Neutrophil (primary cell): ENCODE measurements around the gene TSTD1.

Source experiments
- H3K27ac ChIP-seq: fragments of 200-600 bp; sonication (generic); 2 replicates; pipeline ENCODE4 v1.5.1; 2016; ENCODE audit warnings: mild to moderate bottlenecking, moderate library complexity
- H3K27me3 ChIP-seq: fragments of 200-600 bp; sonication (generic); 2 replicates; pipeline ENCODE4 v1.6.0; 2016; ENCODE audit warnings: mild to moderate bottlenecking
- H3K36me3 ChIP-seq: fragments of 200-600 bp; sonication (generic); 2 replicates; pipeline ENCODE4 v1.5.1; 2017
- H3K4me1 ChIP-seq, 2 experiments: fragments of 200-600 bp in 1 of 2; sonication (generic) in 1 of 2; 1 replicate in 1 of 2; 2 replicates in 1 of 2; pipeline versions ENCODE4 v1.5.1 to v1.6.1; 2013 to 2016; ENCODE audit warnings: low read depth in 1 of 2, low read length in 1 of 2, mild to moderate bottlenecking in 1 of 2, moderate library complexity in 1 of 2; ENCODE audit not compliant: control insufficient read depth in 1 of 2, insufficient read depth in 1 of 2
- H3K4me3 ChIP-seq, 2 experiments: fragments of 200-600 bp in 1 of 2; sonication (generic) in 1 of 2; 1 replicate in 1 of 2; 2 replicates in 1 of 2; pipeline ENCODE4 v1.5.1; 2013 to 2016; ENCODE audit warnings: low read depth in 1 of 2, low read length in 1 of 2, mild to moderate bottlenecking in 1 of 2, moderate library complexity in 1 of 2
- H3K9me3 ChIP-seq: fragments of 200-600 bp; sonication (generic); 2 replicates; pipeline ENCODE4 v1.5.1; 2016
- CTCF ChIP-seq: fragments of 200-600 bp; sonication (generic); IDR thresholded peaks from 2 replicates; pipeline ENCODE4 v1.5.1; 2016; ENCODE audit warnings: antibody characterized with exemption

Gene TSTD1

GRCh38 chr1:161054232-161054631 is 15.5 kb upstream of the TSTD1 start:
- Histone ChIP-seq H3K4me1 (peaks cover 0 to 6% of the 10 kb centered on the region in 2 experiments), H3K27me3 (no peaks in the 10 kb centered on the region), H3K9me3 (no peaks in the 10 kb centered on the region), H3K4me3 (no peak overlapping the region), H3K36me3 (peaks cover 99% of the 10 kb centered on the region), H3K27ac (peak overlapping the region; percentile 39)
- TF ChIP-seq CTCF: no peak

- H3K27ac ChIP-seq: peak overlapping the region; percentile 13
- H3K36me3 ChIP-seq: peaks cover 99% of the 10 kb centered on the region
- H3K4me3 ChIP-seq: no peak overlapping the region
- no peaks in the 10 kb centered on the region for H3K27me3 ChIP-seq
- no peaks in the 10 kb centered on the region for H3K9me3 ChIP-seq
- H3K4me1 ChIP-seq: peaks cover 0 to 6% of the 10 kb centered on the region in 2 experiments
- TF ChIP-seq CTCF: no peak
These were observed 14.1 kb upstream of the TSTD1 start for GRCh38 chr1:161052899-161053298.

- Histone ChIP-seq H3K9me3 (no peaks in the 10 kb centered on the region), H3K27ac (peak overlapping the region; percentile 0), H3K4me1 (peaks cover 11 to 17% of the 10 kb centered on the region in 2 experiments), H3K36me3 (peaks cover 94% of the 10 kb centered on the region), H3K27me3 (no peaks in the 10 kb centered on the region), H3K4me3 (no peak overlapping the region)
- TF ChIP-seq CTCF: no peak
These were observed 12.5 kb upstream of the TSTD1 start for GRCh38 chr1:161051219-161051618.

DNA sequence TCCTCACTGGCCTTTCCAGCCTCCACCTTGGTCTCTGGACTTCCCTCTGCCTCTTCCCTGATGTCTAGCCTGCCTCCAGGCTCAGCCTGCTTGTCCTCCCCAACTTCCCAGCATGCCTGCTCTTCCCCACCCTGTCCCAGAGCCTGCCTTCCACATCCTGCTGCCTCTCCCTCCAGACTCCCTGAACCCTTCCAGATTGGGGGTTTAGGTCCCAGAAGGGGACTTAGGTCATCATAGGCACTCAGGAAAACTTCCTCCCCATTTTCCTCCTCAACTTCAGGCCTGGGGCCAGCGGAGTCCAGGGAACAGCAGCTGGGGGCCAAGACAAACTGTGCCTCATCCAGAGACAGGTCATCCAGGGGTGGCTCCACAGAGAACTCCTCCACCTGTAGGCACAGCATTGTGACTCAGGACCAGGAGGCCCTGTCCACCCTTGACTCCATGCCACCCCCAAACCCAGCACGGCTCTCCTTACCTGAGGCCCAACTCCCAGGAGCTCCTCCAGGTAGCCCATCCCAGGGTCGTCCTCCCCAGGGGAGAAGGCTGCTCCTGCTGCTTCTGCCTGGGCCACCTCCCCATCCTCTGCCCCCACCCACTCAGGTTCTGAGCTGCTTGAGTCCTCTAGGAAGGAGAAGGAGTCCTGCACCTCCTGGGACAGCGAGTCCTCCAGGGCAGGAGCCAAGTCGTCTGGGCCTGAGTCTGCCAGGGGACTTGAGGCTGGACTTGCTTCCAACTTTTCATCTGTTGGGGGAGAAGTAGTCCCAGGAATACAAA is 10.4 kb upstream of the TSTD1 start:
- Histone ChIP-seq H3K27ac (peak overlapping the region; percentile 98), H3K9me3 (no peaks in the 10 kb centered on the region), H3K4me3 (no peak overlapping the region), H3K27me3 (no peaks in the 10 kb centered on the region), H3K4me1 (peaks cover 21 to 26% of the 10 kb centered on the region in 2 experiments), H3K36me3 (peaks cover 74% of the 10 kb centered on the region)
- TF ChIP-seq CTCF: no peak

DNA sequence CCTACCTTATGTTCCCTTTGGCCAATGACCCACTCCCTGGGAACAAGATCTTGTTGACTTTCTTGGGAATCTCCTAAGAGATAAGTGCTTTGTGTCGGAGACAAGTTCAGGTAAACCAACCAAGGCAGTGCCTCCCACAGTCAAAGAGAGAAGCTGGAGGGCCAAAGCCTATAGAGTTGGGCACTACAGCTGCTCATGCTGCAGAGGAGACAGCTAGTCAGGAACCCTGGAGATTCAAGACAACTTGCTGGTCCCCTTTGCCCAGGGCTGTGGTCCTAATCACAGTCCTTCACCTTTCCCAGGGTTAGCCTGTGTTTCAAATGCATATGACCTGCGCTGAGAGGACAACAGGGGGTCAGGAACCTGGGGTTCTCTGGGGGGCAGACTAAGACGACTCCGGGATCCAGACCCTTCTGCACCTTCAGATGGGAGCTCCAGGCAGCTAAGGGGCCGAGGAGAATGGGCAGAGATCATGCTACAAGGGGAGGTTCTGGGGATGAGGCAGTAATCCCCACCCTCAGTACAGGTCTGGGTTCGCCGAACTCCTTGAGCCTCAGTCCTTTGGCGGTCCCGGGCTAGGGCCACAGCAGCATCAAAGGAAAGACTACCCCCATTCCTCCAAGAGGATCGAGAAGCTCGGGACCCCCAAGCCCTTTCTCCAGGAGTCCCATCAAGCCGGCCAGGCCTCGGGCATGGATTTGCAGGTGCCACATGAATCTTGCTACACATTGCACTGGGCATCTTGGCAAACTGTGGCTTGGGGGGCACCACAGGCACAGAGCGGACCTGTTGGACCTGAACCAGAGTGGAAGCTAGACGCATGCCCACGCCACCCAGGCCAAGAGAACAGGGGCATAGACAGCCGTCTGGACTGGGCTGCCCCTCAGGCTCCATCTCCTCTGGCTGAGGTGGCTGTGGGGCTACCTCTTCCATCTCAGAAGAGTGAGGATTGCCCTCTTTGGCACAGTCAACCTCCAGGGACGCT is 9.0 kb upstream of the TSTD1 start:
- Histone ChIP-seq H3K27me3 (no peaks in the 10 kb centered on the region), H3K4me3 (no peak overlapping the region), H3K4me1 (peaks cover 24 to 31% of the 10 kb centered on the region in 2 experiments), H3K27ac (peak overlapping the region; percentile 98), H3K36me3 (peaks cover 68% of the 10 kb centered on the region), H3K9me3 (no peaks in the 10 kb centered on the region)
- no peak for TF ChIP-seq CTCF
